Uterus (tissue), 2 donors: ENCODE data around the gene HTR3A.

Experiments
- CTCF ChIP-seq, 4 experiments: fragments of 200-600 bp in 2 of 4; fragments of 450-650 bp in 2 of 4; sonication (generic) in 2 of 4; IDR thresholded peaks; one replicate each; pipeline ENCODE4 v1.5.1; 2016 to 2019; ENCODE audit warnings: antibody characterized with exemption in 4 of 4, mild to moderate bottlenecking in 2 of 4, moderate library complexity in 1 of 4
- POLR2A ChIP-seq, 2 donors: fragments of 450-650 bp; IDR thresholded peaks; one replicate each; pipeline ENCODE4 v1.6.1; 2016; ENCODE audit warnings: antibody characterized with exemption in 2 of 2, mild to moderate bottlenecking in 1 of 2, moderate library complexity in 1 of 2

GRCh38 chr11:113991718-113992458, 17.0 kb downstream of the HTR3A start:
- TF ChIP-seq POLR2A (IDR thresholded peaks at IDR 0.05) (no peak), CTCF (IDR thresholded peaks at IDR 0.05) (no peak)
